ENCODE results near the gene ABCF1.
A peak's percentile ranks its signal among the peaks of the same experiment; 100 is the strongest.

Gene ABCF1

DNA sequence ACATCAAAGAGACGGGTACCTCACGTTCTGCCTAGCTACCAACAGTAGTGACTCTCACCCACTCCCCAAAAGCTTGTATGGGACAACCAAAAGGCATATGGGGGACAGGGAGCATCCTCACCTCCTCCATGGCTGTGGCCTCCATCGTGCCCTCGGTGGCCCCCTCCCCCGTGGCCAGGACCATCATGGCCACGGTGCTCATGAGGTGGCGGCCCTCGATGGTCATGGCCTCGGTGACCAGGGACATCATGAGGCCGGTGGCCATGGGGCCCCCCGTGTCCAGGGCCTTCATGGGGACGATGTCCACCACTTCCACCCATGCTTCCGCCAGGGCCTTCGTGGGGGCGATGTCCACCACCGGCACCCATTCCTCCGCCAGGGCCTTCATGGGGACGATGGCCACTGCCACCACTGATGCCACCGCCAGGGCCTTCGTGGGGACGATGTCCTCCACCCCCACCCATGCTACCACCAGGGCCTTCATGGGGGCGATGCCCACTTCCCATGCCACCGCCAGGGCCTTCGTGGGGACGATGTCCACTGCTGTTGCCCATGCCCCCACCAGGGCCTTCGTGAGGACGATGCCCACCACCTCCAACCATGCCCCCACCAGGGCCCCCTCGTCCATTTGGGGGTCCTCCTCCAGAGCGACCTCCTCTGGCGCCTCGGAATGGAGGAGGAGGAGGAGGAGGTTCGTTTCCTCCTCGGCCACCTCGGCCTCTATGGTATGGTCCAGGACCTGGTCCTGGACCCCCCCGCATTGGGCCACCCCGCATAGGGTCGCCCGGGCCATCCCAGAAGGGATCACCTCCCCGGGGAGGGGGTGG is 30.8 kb downstream of the ABCF1 start:
- no peak for DNase-seq (ENCODE audit: low spot score)

DNA sequence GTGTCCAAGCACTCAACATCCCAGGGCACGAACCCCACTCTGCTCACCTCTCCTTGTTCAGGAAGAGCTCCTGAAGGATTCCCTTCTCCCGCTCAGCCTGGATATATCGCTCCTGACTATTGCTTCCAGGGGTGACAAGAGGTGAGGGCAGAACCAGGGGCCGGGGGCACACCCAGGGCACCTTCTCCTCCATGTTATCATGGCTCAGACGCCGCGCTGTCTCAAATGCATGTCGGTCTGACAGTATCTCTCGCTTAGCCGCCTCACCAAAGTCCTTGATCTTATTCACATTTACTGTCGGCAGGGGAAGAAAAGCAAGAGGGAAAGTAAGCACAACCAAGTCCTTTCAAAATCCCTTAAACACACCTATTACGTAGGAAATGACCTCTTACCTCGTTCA is 32.7 kb downstream of the ABCF1 start:
- no peak for DNase-seq (ENCODE audit: low spot score)

DNA sequence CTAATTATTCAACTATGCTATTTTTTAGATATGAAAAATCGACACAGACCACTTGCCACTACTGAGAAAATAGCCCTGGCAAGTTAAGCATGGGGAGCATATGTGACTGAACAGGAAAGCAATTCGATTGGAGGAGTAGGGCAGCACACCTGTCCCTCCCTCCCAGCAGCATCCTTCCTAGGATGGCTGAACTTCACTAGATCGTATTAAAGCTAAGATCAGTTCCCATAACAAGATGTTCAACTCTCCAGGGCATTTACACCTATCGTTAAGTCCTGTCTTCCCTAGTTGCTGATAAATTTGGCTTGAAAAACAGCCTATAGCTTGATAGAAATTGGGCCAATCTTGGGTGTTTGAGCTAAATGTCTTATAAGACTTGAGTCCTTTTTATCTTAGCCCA is 38.8 kb downstream of the ABCF1 start:
- no peak for DNase-seq (ENCODE audit: low spot score)

DNA sequence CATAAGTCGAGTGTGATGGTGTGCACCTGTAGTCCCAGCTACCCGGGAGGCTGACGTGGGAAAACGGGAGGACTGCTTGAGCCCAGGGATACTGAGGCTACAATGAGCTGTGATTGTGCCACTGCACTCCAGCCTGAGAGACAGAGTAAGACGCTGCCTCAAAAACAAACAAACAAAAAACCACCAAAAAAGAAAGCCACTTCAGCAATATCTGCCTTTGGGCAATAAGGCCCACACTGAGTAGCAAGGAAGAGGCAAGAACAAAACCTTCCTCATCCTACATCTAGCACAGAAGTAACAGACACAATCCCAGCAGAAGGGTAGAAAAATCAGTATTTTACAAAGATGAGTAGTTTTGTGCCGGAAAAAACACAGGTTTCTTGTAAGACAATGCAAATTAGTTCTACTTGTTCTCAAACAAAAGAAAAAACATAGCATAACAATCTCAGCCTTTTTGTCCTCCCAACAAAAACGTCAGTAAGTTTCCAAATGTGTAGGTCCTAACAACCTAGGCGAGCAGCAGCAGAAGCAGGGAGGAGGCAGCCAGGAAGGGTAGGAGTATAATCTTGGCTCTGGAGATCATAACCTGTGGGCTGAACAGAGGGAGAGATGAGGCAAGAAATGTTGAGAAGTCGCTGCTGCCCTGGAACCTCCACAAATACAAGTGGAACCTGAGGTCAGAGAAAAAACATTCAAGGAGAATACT is 40.1 kb downstream of the ABCF1 start:
- DNase-seq (ENCODE audit: low spot score), result peak; percentile 5

DNA sequence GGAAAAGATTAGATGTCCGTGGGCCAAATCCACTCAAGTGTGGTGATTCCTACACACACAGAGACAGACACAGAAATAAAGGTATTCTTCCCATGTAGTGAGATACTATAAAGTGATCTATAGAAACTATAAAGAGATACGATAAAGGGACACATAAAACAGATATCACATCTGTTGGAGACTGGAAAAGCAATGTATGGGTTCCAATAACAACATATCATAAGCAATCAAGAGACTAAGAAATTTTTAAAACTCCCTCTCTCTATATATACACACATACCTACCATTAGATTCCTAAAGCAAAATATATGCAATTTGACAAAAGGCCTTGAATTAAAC is 40.6 kb downstream of the ABCF1 start:
- DNase-seq (ENCODE audit: low spot score), result no peak

DNA sequence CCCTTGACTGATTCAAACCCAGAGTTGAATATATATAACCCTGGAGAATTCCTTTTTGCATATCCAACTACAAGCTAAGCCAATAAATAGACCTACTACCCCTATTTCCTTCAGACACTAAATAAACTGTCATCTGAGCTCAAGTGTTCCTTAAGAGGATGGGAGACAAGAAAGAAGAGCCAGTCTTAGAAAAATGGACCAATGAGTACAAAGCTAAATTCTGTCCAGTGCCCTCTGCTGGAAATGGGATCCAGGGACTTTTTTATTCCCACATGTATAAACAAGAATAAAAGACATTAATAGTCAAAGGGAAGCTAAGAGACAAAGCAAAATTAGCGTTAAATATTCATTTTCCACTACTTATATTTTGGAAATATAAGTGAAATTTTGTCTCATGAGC is 41.0 kb downstream of the ABCF1 start:
- DNase-seq (ENCODE audit: low spot score), result peak; percentile 43

DNA sequence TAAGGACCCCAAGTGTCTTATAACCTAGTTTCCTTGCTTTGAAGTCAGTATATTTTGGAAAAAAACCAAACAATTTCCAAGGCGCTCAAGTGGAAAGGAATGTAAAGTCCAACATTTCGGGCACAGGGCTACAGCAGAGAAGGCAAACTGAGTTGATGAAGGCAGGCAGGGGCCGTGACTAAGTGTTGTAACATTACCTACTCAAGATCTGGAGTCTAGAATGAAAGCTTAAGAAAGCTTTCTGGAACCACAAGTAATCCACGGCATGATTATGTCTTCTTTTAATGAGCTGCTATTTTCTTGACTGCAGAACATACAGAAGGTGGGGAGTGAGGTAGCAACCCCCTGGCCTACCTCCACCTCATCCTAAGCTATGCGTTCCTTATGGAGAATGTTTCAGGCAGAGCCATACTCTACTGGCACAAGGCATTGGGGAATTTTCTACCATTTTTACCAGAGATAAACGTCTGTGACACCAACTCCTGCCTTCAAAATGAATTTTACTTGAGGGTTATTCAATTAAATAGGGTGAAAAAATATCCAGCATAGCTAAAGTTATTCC is 41.5 kb downstream of the ABCF1 start:
- peak; percentile 19 for DNase-seq (ENCODE audit: low spot score)

DNA sequence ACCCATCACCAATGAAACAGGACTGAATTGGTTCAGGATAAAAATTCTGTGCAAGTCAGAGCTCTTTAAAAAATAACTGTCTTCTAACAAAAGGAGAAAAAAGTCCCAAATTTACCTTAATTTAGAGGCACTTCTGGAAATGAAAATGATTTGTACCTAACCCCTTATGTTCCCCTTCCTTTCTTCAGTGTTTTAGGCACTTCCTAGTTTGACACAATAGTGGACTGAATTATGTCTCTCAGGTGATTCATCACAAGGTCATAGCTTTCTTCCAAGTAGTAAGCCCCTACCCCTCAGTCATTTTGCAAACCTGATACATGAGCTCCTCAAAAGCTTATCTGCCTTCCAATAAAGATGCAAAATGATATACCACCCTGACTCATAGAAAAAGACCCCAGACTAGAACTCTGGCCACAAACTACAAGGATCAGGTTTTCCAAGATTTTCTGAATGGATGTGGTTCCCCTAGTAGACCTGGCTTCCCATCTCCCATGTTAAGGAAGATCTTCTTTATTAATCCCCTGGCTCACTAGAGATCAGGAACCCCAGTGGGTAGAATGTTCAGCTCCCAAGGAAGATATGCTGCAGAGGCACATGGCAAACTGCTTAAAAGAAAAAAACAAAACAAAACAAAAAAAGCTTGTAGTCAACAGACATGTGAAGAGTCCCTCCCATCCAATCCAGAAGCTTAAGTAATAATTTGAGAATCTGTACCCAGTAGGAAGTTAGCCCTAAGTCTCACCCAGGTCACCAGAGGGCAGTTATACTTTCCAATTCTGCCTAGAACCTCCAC is 42.2 kb downstream of the ABCF1 start:
- DNase-seq (ENCODE audit: low spot score), result peak; percentile 48

DNA sequence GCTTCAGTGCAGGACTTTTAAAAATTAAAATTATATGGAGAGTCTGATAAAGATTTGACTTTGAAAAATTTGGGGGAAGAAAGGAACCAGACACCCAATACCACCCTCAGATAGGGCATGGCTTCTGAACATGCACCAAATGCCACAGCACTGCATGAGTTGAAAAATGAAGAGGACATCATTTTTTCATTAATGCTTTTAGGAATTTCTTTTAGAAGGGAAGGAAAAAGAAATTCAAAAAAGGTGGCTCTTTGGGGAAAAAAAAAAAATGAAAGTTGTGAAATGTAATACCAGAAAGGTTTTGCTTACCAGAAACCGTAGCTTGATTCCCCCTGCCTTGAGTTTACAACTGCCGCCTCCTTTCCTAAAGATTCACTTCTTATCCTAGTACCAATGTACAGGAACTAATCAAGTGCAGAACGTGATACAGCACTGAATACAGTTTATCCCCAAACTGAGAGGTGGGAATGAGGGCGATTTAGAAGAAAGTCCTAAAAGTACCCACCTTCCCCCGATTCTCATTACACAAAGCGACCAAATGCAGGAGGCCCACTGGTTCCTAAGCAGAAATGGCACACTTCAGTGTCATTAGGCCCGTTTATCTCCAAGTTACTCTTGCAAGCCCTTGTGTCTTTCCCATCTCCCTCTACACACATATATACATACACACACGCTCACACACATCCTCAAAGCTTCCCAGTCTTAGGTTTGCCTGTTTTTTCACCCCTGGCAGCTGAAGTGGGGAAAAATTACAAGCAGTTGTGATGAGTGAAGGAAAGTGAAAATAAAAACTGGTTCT is 43.0 kb downstream of the ABCF1 start:
- DNase-seq (ENCODE audit: low spot score), result no peak

DNA sequence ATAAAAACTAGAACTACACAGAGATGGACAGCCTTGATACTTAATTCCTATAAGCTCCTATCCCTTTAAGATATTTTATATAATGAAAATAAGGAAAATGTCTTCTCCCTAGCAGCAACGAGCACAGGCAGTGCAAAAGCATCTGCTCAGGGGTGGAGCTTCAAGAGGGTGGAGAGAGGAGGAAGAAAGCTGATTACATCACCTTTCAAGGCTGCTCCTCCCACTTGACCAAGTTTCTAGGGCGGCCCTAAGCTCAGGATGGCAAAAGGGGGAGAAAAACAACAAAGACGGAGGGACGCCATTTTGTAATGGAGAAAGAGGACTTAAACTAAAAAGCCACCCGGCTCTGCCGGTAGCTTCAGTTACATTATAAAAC is 43.6 kb downstream of the ABCF1 start:
- peak; percentile 98 for DNase-seq (ENCODE audit: low spot score)

DNA sequence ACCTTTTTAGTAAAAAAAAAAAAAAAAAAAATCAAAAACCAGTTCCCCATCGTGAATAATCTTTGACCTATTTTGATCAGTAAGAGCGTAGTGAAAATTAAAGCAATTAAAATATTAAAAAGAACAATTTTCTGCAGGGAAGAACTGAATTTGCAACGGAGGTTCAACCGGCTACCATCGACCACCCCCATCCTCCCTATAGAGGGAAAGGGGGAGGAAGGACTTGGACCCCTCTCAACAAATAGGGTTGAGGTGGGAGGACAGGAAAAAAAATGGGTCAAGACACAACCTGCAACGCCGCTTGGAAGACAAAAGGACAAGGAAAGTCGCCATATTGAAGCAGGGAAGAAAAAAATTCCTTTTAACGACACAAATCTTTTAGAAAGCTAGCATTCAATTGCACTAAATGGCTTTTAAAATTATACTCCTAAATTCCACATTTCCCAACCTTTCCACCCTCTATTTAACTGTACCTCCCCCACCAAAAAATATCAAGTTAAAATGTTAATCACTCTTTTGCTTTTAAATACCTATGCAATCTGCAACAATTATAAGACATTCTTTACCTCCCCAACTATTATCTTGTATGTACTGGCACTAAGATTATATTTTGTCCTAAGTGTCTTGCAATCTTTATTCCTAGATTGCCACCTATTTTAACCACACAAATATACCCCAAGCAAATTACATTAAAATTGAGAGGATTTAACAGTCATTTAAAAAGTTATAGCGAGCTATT is 44.1 kb downstream of the ABCF1 start:
- peak; percentile 85 for DNase-seq (ENCODE audit: low spot score)

DNA sequence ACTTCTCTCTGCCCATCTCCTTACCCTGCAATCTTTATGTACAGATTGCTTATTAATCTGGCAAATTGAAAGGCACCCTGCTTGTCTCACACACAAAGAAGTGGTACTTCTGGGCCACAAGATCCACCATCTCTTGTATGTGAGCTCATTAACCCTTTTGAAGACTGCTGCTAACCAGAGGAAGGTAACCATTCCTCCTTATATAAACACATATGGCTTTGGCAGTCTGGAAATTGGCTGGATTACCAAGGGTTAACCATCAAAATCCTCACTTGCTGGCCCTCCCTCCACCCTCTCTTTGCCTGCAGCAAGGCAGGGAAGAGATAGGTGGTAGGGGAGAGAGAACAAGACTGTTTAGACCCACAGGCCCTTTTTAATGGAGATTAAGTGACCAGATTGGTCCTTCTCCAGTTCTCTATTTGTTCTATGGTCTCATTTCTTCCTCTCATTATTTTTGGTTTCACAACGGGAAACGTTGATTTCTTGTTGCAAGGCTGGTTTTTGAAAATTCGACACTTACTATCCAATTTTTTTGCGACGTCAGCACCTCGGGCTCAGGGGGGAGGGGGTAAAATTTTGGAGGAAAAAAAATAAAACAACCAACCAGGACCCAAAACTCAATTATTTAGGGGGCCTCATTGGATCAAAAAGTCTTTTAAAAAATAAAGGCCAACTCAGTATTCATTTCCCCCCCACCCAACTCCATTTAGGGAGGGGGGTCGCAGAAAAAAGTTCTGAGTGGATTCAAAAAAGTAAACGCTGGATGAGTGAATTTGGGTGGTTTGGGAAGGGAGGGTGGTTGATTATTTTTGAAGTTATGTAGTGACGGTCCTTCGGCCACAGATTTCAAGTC is 44.9 kb downstream of the ABCF1 start:
- DNase-seq (ENCODE audit: low spot score), result peak; percentile 82

DNA sequence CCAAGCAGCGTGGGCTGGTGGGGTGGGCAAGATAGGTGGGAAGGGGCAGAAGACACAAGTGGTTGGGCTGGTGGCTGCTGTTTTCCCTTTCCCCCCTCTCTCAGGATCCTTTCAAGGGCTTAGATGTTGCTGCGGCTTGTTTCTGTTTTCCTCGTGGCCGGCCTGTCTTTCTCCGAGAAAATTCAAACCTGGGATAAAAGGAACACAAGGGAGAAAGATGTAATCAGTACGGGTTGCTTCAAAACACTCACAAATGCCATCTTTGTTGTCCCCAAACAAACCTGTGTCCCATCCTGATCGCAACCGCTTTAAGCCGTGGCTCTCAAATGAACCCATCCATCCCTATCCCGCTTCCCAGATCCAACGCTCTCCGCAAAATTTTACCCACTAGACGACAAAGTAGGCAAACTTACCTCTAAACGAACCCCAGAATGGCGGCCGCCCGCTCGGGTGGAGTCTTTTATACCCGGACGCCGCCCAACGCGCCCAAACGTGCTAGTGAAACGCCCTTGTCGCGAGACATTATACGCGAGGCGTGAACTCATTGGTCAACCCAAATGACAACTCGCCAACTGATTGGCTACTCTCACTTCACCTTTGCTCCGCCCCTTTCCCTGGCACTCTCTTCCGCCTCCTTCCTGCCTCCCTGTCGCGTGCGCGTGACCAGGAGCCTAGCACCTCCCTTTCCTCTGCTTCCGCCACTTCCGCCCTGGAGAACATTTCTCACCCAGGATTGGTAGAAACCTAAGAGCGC is 45.7 kb downstream of the ABCF1 start, which contains the start of gene PPP1R10:
PPP1R10 (minus strand) TSS at position 433 of the 754 bp plus-strand sequence. CDS start 7,299 bp downstream, outside the sequence.
- peak; percentile 100 for DNase-seq (ENCODE audit: low spot score)

DNA sequence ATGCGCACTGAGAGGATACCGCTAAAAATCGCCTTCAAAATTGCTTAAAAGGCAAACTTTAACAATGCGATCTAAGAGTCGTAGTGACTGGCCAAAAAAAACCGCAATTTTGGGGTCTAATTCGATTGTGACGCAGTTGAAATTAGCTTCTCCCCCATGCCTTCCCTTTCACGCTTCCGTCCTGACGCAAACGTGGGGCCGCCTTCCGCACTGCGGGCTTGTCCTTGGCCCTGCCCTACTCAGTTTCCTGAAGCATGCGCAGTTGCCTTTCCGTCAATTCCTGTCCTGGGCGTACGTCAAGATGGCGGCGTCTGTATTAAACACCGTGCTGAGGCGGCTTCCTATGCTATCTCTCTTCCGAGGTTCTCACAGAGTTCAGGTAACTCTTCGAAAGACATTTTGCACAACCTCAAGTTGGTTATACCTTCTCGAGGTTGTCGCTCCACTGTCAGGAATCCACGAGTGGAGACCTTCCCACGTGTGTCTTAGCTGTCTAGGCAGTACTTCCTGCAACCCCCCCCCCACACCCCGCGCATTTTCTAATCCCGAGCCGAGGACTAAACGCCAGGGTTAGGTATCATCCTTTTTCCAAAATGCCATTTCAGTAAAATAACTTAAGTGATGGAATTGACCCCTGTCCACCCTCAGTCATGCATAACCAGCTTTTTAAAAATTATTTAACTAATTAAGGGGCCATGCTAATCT is 46.5 kb downstream of the ABCF1 start, which contains the start of gene MRPS18B:
MRPS18B (plus strand) TSS at position 276 of the 705 bp plus-strand sequence; CDS start at position 302, 26 bp downstream.
- peak; percentile 99 for DNase-seq (ENCODE audit: low spot score)

DNA sequence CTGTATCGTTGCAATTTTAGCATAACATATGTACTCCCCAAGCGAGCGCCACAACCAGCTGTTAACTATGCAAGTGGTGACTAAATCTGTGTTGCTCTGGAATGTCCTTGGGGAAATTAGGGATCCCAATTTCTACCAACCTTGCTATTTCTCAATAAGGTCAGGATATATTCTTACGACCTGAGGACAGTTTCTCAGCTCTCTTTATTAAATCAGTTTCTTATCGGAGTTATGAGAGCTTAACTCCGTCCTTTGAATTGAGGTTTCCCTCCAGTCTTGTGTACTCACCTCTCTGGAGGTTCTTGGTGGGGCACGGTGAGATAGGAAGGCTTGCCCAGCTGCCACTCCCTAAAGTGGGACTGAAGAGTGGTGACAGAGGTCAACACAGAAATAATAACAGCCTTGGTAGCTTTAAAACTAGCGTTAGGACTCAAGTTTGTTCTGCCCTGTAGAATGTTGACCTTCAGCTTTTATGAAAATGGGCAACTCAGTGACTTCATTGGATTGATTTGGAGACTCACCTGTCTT is 47.1 kb downstream of the ABCF1 start:
- DNase-seq (ENCODE audit: low spot score), result peak; percentile 59

DNA sequence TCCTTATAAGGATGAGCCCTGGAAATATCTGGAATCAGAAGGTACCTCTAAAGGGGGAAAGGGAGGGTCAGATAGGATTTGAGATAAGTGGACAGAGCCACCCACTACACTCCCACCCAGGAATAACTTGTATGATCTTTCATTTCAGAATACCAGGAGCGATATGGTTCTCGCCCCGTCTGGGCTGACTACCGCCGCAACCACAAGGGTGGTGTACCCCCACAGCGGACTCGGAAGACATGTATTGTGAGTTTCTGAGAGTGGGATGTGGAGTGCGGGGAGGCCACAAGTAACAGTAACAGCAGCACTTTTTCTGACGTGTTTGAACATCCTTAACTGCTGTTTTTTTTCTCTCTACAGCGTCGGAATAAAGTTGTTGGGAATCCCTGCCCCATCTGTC is 48.3 kb downstream of the ABCF1 start:
- DNase-seq (ENCODE audit: low spot score), result no peak

DNA sequence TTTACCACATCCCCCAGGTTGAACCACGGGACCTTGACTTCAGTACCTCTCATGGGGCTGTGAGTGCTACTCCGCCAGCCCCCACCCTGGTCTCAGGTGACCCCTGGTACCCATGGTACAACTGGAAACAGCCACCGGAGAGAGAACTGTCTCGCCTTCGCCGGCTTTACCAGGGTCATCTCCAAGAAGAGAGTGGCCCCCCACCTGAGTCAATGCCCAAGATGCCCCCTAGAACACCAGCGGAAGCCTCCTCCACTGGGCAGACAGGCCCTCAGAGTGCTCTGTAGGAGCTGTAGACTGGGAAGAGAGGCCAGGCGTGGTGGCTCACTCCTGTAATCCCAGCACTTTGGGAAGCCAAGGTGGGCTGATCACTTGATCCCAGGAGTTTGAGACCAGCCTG is 54.3 kb downstream of the ABCF1 start:
- no peak for DNase-seq (ENCODE audit: low spot score)

Data from hematopoietic multipotent progenitor cell treated with erythropoietin and hydrocortisone succinate and interleukin-3 and kit ligand, for 17 days (in vitro differentiated cells).